NCI-H1694 treated with DMSO at 0.1 percent for 48 hours (cell line): Measurements from ENCODE around the gene ASB13.

Source experiments
- DNase-seq: peaks from one replicate; lab custom pipeline; 2025; lab: John Stamatoyannopoulos, UW

The ASB13 gene

DNA sequence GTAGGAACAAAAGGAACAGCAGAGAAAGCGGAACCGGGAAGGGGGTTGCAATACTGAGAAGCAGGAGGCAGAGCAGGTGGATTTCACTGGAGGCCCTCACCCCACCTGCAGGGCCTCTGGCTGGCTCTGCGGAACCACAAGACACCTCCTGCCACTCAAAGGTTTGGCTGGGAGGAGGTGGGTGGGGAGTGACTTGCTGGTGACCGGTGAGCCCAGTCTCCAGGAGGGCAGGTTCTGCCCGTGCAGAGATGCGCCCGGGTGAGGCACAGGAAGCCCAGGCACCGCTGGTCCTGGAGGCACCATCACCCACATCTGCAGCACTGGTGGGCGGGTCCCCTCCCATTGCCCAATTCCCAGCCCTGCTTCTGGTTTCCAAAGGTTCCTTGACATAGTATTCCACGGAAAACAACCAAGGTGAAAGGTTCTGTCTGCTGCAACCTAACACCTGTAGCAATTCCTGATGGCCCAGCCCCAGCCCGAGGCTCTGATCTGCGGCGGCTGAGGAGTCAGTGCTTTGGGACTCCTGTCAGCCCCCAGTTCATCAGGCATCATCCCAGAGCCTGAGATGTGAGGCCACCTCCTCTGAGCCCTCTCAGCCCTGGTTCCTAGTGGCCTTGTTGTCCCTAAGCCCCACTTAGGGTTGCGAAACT lies 77.3 kb downstream of the ASB13 start:
- DNase-seq: no peak
